ENCODE results near the gene ARAF. TPM values are rescaled to one million over a fixed set of nuclear protein-coding genes. Genes with fewer than 3 reads are reported as not detected.

The ARAF gene
- total and polyA plus RNA-seq, 10 donors: 32.9 to 97.4 (median 79.3) TPM

GRCh38 chrX:47576021-47576898 is 15.3 kb downstream of the ARAF start:
- TF ChIP-seq CTCF (IDR thresholded peaks at IDR 0.05 in 8 of 11, conservative IDR thresholded peaks at IDR 0.05 in 3 of 11) (no peak), POLR2AphosphoS5 (IDR thresholded peaks at IDR 0.05) (no peak), POLR2A (IDR thresholded peaks at IDR 0.05) (no peak)
- H3K9me3 ChIP-seq: no peaks in the 10 kb centered on the region
- H3K4me1 ChIP-seq: peaks cover 0 to 32% (median 11%) of the 10 kb centered on the region in 6 donors
- DNase-seq: no peak
- 86 to 95% (median 90%) methylated on average over 13 to 20 of the region's 20 CpGs for WGBS, 5 donors
- peaks cover 0 to 25% (median 8%) of the 10 kb centered on the region in 7 donors for H3K27me3 ChIP-seq (replicated peaks in 1 of 7)
- intact Hi-C loops (cut with DNase I; ENCODE audit: low total_unique reads): no loop called here
- H3K4me3 ChIP-seq: no peak overlapping the region
- H3K27ac ChIP-seq: no peak overlapping the region
- H3K36me3 ChIP-seq: peaks cover 0 to 10% (median 8%) of the 10 kb centered on the region in 6 donors

DNA sequence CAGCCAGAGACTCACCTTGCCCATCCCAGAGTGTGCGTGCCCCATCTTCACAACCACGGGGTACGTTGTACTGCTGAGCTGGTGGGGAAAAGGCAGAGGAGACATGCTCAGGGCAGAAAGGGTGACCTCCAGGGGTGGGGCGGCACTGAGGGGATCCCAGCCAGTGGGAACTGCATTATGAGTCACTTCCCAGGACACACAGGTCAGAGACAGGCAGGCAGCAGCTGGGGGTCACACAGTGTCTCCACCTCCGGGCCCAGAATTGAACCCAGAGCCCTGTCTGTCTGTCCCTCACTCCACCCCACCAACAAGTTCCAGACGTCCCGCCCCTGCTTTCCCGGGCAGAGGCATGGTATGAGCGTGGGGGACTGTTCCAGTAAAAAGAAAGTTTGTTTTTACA is 16.4 kb downstream of the ARAF start:
- Histone ChIP-seq H3K27me3 (replicated peaks in 1 of 7) (peaks cover 0 to 25% (median 8%) of the 10 kb centered on the region in 7 donors), H3K27ac (no peak overlapping the region), H3K4me3 (no peak overlapping the region), H3K36me3 (no peaks in the 10 kb centered on the region), H3K4me1 (peaks cover 0 to 41% (median 14%) of the 10 kb centered on the region in 6 donors), H3K9me3 (no peaks in the 10 kb centered on the region)
- 73 to 84% (median 81%) methylated on average over 8 to 9 of the region's 9 CpGs for WGBS, 5 donors
- no peak for DNase-seq
- TF ChIP-seq POLR2A (IDR thresholded peaks at IDR 0.05): no peak
- TF ChIP-seq CTCF (IDR thresholded peaks at IDR 0.05 in 8 of 11, conservative IDR thresholded peaks at IDR 0.05 in 3 of 11): no peak
- no peak for TF ChIP-seq POLR2AphosphoS5 (IDR thresholded peaks at IDR 0.05)
- intact Hi-C loops (cut with DNase I; ENCODE audit: low total_unique reads): no loop called here

DNA sequence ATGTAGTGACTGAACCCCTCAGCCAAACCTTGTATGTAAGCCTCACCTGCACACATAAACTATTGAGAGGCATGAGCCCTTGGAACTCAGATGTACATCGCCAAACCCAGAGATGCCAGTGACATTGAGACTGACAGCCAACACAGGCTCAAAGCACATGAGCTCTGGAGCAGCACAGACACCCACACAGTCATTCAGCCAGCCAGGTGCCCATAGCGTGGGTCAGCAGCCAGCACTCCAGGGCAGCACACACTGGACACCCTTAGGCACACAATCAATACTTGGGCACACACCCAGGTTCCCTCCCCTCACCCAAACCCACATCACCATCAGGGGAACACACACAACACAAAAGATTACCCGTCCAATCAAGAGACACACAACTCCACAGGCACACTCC is 16.9 kb downstream of the ARAF start:
- WGBS, 5 donors: 59 to 100% (median 83%) methylated on average over 2 to 3 of the region's 3 CpGs
- intact Hi-C loops (cut with DNase I; ENCODE audit: low total_unique reads): no loop called here

More for the DNA sequence above, 16.9 kb downstream of the ARAF start:
- Histone ChIP-seq H3K27ac (no peak overlapping the region), H3K27me3 (replicated peaks in 1 of 7) (peaks cover 0 to 23% (median 8%) of the 10 kb centered on the region in 7 donors), H3K4me3 (no peak overlapping the region), H3K36me3 (no peaks in the 10 kb centered on the region), H3K9me3 (no peaks in the 10 kb centered on the region), H3K4me1 (peaks cover 0 to 43% (median 14%) of the 10 kb centered on the region in 6 donors)
- DNase-seq: no peak
- no peak for TF ChIP-seq POLR2AphosphoS5 (IDR thresholded peaks at IDR 0.05)
- TF ChIP-seq POLR2A (IDR thresholded peaks at IDR 0.05): no peak
- no peak for TF ChIP-seq CTCF (IDR thresholded peaks at IDR 0.05 in 8 of 11, conservative IDR thresholded peaks at IDR 0.05 in 3 of 11)

Measured in spleen (tissue), 11 donors.